GM18526 (cell line): ENCODE data around the gene ZNF276.

Source experiments
- POLR2A ChIP-seq: IDR thresholded peaks from 3 replicates; pipeline ENCODE4 v1.6.1; 2011; ENCODE audit not compliant: insufficient read length; ENCODE audit errors: extremely low read depth

The ZNF276 gene

GRCh38 chr16:89779909-89780305 is 58.6 kb downstream of the ZNF276 start:
- no peak for TF ChIP-seq POLR2A

GRCh38 chr16:89782489-89782888 is 61.2 kb downstream of the ZNF276 start:
- no peak for TF ChIP-seq POLR2A

DNA sequence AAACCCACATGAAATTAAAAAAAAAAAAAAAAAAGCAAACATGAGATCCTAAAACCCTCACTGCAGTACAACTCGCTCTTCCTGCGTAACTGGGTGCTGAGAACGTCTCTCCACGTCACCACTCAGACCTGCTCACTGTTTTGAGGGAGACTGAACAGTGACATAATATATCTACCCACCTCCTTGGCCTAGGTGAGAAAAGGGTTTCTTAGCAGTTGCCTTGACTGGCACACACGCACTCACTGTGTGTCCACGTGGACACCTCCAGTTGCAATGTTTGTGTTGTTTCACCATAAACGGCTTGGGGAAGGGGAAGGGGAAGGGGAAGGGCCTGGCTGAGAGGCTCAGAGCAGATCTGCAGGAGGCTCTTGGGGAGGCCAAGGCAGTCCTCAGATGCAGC is 63.1 kb downstream of the ZNF276 start:
- no peak for TF ChIP-seq POLR2A

DNA sequence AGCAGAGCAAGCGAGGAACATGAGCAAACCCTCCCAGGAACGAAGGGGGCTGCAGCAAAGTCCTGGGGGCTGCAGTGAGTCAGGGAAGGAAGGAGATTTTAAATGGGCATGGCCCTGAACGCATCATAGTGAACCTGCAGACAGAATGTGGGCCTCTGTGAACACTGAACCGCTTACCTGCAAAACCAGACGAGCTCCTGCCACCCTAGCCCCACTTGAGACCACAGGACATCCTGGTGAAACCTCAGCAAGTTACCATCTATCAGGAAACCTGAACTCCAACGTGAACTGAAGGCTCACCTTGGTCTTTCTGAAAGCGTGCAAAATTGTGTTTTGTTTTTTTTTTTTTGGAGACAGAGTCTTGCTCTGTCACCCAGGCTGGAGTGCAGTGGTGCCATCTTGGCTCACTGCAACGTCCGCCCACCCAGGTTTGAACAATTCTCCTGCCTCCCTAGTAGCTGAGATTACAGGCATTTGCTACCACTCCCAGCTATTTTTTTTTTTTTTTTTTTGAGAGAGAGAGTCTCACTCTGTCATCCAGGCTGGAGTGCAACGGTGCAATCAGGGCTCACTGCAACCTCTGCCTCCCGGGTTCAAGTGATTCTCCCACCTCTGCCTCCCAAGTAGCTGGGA is 64.3 kb downstream of the ZNF276 start:
- no peak for TF ChIP-seq POLR2A

DNA sequence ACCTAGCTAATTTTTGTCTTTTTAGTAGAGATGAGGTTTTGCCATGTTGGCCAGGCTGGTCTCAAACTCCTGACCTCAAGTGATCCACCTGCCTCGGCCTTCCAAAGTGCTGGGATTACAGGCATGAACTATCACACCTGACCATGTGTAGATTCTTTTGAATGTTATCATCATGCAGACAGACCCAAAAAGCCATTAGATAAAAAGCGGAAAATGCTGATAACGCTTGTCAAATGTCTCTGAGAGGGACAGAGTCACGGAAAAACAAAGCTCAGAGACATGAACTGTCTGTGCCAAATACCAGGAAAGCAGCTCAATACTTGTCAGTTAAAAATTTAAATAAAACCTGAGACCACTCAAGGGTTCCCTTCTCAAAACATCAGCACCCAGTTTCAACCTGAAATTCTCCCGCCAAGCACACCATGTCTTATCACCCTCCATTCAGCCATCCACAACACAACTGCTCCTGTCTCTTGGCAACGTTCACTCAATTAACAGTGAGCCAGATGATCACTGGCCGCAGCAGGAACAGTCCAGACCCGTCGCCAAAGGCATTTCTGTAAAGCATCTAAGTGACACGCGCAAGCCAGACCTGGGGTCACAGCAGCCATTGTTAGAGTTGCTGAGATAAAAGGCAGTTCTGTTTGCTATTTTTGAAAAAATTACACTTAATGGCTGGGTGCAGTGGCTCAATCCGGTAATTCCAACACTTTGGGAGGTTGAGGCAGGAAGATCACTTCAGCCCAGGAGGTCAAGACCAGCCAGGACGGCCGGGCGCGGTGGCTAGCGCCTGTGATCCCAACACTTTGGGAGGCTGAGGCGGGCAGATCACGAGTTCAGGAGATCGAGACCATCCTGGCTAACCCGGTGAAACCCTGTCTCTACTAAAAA is 65.4 kb downstream of the ZNF276 start:
- no peak for TF ChIP-seq POLR2A

GRCh38 chr16:89787365-89787805 is 66.0 kb downstream of the ZNF276 start:
- no peak for TF ChIP-seq POLR2A
